Panc1 (cell line): Measurements from ENCODE around the gene ELK3. TPM values are rescaled to one million over a fixed set of nuclear protein-coding genes. Genes with fewer than 3 reads are reported as not detected.

Source experiments
- ATAC-seq: fragments of 200-7000 bp; cut with Tn5 transposase; 2 replicates; pipeline ENCODE4 v1.9.1; 2020; ENCODE audit warnings: mild to moderate bottlenecking, moderate library complexity
- BruUV-seq: library from RNA; stranded (reverse); fragments of 400-500 nt; replicated peaks from 2 replicates; lab custom pipeline; 2021; lab: Mats Ljungman, UMichigan
- CTCF ChIA-PET: fragments of 300-600 bp; sonication (Branson Sonifier 250); formaldehyde crosslinking; loops from one replicate; lab custom pipeline; 2022; ENCODE audit warnings: antibody characterized with exemption; lab: Charles Lee
- POLR2A ChIA-PET: fragments of 300-600 bp; sonication (Branson Sonifier 250); formaldehyde crosslinking; loops from one replicate; lab custom pipeline; 2022; ENCODE audit warnings: antibody characterized with exemption; lab: Charles Lee
- DNase-seq: peaks from one replicate; pipeline ENCODE4 v3.0.0-alpha.2; 2010; ENCODE audit warnings: low read depth, low spot score
- H3K27ac ChIP-seq: 2 replicates; pipeline ENCODE4 v1.5.1; 2011; ENCODE audit warnings: mild to moderate bottlenecking, low read length, inconsistent platforms
- H3K27me3 ChIP-seq: fragments of 200-500 bp; sonication (Bioruptor generic); 2 replicates; pipeline ENCODE4 v1.6.0; 2014; ENCODE audit warnings: low read length, inconsistent platforms; ENCODE audit not compliant: control insufficient read depth, insufficient read depth
- H3K36me3 ChIP-seq: fragments of 200-500 bp; sonication (Bioruptor generic); 2 replicates; pipeline ENCODE4 v1.5.1; 2014; ENCODE audit warnings: inconsistent platforms, mild to moderate bottlenecking, low read length, moderate library complexity; ENCODE audit not compliant: control insufficient read depth, insufficient read depth
- H3K4me1 ChIP-seq: 2 replicates; pipeline ENCODE4 v1.5.1; 2011; ENCODE audit warnings: inconsistent platforms, mild to moderate bottlenecking, low read length, moderate library complexity; ENCODE audit not compliant: control insufficient read depth, insufficient read depth
- H3K4me3 ChIP-seq, 2 experiments: 2 replicates each; pipeline ENCODE4 v1.5.1; 2011 to 2012; ENCODE audit warnings: low read depth in 2 of 2, low read length in 2 of 2, mild to moderate bottlenecking in 2 of 2, inconsistent platforms in 1 of 2, moderate library complexity in 1 of 2
- H3K9me3 ChIP-seq: fragments of 200-500 bp; sonication (Bioruptor generic); 2 replicates; pipeline ENCODE4 v1.5.1; 2014; ENCODE audit warnings: low read depth, mild to moderate bottlenecking, inconsistent platforms, low read length, moderate library complexity; ENCODE audit not compliant: control insufficient read depth, insufficient read depth
- CTCF ChIP-seq: fragments of 450-650 bp; IDR thresholded peaks from 2 replicates; pipeline ENCODE4 v1.5.1; 2017; ENCODE audit warnings: mild to moderate bottlenecking
- POLR2AphosphoS5 ChIP-seq: IDR thresholded peaks from 2 replicates; pipeline ENCODE4 v1.6.1; 2012; ENCODE audit warnings: mild to moderate bottlenecking, low read depth, low read length, moderate library complexity
- REST ChIP-seq, 2 experiments: IDR thresholded peaks; 2 replicates each; pipeline ENCODE4 v1.6.1; 2011 to 2012; ENCODE audit warnings: low read depth in 2 of 2, control low read depth in 1 of 2, low read length in 1 of 2, mild to moderate bottlenecking in 1 of 2, moderate library complexity in 1 of 2; ENCODE audit not compliant: insufficient read depth in 1 of 2
- SIN3A ChIP-seq: IDR thresholded peaks from 2 replicates; pipeline ENCODE4 v1.6.1; 2012; ENCODE audit warnings: low read depth, mild to moderate bottlenecking, low read length, moderate library complexity, borderline replicate concordance; ENCODE audit not compliant: insufficient read depth
- TCF7L2 ChIP-seq: IDR thresholded peaks from 2 replicates; pipeline ENCODE4 v1.6.1; 2011; ENCODE audit warnings: mild to moderate bottlenecking, low read depth, low read length, inconsistent platforms
- in situ Hi-C: cut with HindIII; loops from 2 replicates; pipeline ENCODE4 v1.10.0; 2016; ENCODE audit warnings: low sequenced_read_pairs, low pct_unique_long_range_greater_than_20kb
- intact Hi-C: fragments of 100-400 bp; cut with micrococcal nuclease; formaldehyde crosslinking; loops from one replicate; pipeline ENCODE4 v1.10.0; 2022; ENCODE audit not compliant: unreplicated experiment
- total RNA-seq: library from RNA; stranded (reverse); gene quantifications from one replicate; pipeline ENCODE4 v1.2.1, GENCODE V29; 2021; ENCODE audit not compliant: unreplicated experiment

The ELK3 gene
- total RNA-seq, 1 experiment from 2014 or later, result 25.1 TPM

- no peak overlapping the region for H3K27ac ChIP-seq
- no peaks in the 10 kb centered on the region for H3K9me3 ChIP-seq
- in situ Hi-C loops, result no loop called here
- no peak for DNase-seq
- intact Hi-C loops, result no loop called here
- H3K36me3 ChIP-seq, result no peaks in the 10 kb centered on the region
- H3K27me3 ChIP-seq, result no peaks in the 10 kb centered on the region
- TF ChIP-seq REST (IDR thresholded peaks at IDR 0.05; ENCODE audit: insufficient read depth in 1 of 2, low read depth in 2 of 2, low read length in 1 of 2), result no peak
- no peak for TF ChIP-seq CTCF
- TF ChIP-seq TCF7L2, result no peak
- no peak for TF ChIP-seq SIN3A
- TF ChIP-seq POLR2AphosphoS5, result no peak
- ATAC-seq, result no peak
- H3K4me3 ChIP-seq, result no peak overlapping the region
- no TSS peak for BruUV-seq
- H3K4me1 ChIP-seq, result peaks cover 6% of the 10 kb centered on the region; the same call in 1 of the 2 replicates
- POLR2A ChIA-PET, result interaction anchor here (1.1 kb wide), 1 partner anchor 151 kb away, joined by 3 read pairs; no protein-coding TSS in a partner anchor
- CTCF ChIA-PET, result no interaction called here
These were observed 17.8 kb downstream of the ELK3 start for GRCh38 chr12:96211988-96212387.

GRCh38 chr12:96212456-96213375 is 18.5 kb downstream of the ELK3 start:
- ChIA-PET CTCF (interaction anchor here (1.2 kb wide), 1 partner anchor 149 kb away, joined by 6 read pairs; no protein-coding TSS in a partner anchor), POLR2A (interaction anchor here (1.1 kb wide), 1 partner anchor 152 kb away, joined by 3 read pairs; no protein-coding TSS in a partner anchor)
- H3K4me3 ChIP-seq, result no peak overlapping the region
- ATAC-seq (no peak), DNase-seq (no peak)
- no peaks in the 10 kb centered on the region for H3K36me3 ChIP-seq
- no peaks in the 10 kb centered on the region for H3K9me3 ChIP-seq
- BruUV-seq, result TSS peak; percentile 30
- intact Hi-C loops (no loop called here), in situ Hi-C loops (no loop called here)
- peaks cover 6% of the 10 kb centered on the region; the same call in 1 of the 2 replicates for H3K4me1 ChIP-seq
- TF ChIP-seq SIN3A, result no peak
- no peak for TF ChIP-seq CTCF
- no peak for TF ChIP-seq POLR2AphosphoS5
- no peak for TF ChIP-seq REST (IDR thresholded peaks at IDR 0.05; ENCODE audit: insufficient read depth in 1 of 2, low read depth in 2 of 2, low read length in 1 of 2)
- no peak for TF ChIP-seq TCF7L2
- H3K27me3 ChIP-seq, result no peaks in the 10 kb centered on the region
- no peak overlapping the region for H3K27ac ChIP-seq
